Small intestine (tissue), 7 donors: ENCODE results near the gene GRHPR. TPM values are rescaled to one million over a fixed set of nuclear protein-coding genes. Genes with fewer than 3 reads are reported as not detected.

Experiments
- DNase-seq, 2 donors: peaks; one replicate each; pipeline versions ENCODE4 v3.0.0 to v3.0.0-alpha.2; 2013
- FAIRE-seq: peaks from 2 replicates; lab custom pipeline; 2012; peaks lifted over from hg19 to GRCh38; lab: Jason Lieb, UNC
- H3K27ac ChIP-seq, 3 donors: one replicate each; pipeline ENCODE4 v1.5.1; 2013; ENCODE audit warnings: low read length in 2 of 3, mild to moderate bottlenecking in 2 of 3, control low read depth in 1 of 3, inconsistent platforms in 1 of 3, low read depth in 1 of 3, moderate library complexity in 1 of 3
- H3K27me3 ChIP-seq, 3 donors: one replicate each; pipeline ENCODE4 v1.6.1; 2013; ENCODE audit warnings: low read length in 3 of 3, inconsistent platforms in 1 of 3; ENCODE audit not compliant: control insufficient read depth in 3 of 3, insufficient read depth in 3 of 3
- H3K36me3 ChIP-seq, 3 donors: one replicate each; pipeline ENCODE4 v1.6.1; 2013; ENCODE audit warnings: low read length in 3 of 3, inconsistent platforms in 1 of 3, low read depth in 1 of 3, mild to moderate bottlenecking in 1 of 3, moderate library complexity in 1 of 3; ENCODE audit not compliant: control insufficient read depth in 3 of 3, insufficient read depth in 2 of 3
- H3K4me1 ChIP-seq, 3 donors: one replicate each; pipeline ENCODE4 v1.6.1; 2013; ENCODE audit warnings: low read length in 2 of 3, inconsistent platforms in 1 of 3, low read depth in 1 of 3, mild to moderate bottlenecking in 1 of 3, moderate library complexity in 1 of 3; ENCODE audit not compliant: control insufficient read depth in 3 of 3, insufficient read depth in 2 of 3
- H3K4me3 ChIP-seq, 3 donors: one replicate each; pipeline ENCODE4 v1.5.1; 2013; ENCODE audit warnings: low read length in 3 of 3, control low read depth in 1 of 3, inconsistent platforms in 1 of 3, low read depth in 1 of 3, mild to moderate bottlenecking in 1 of 3, moderate library complexity in 1 of 3
- H3K9me3 ChIP-seq, 2 donors: one replicate each; pipeline ENCODE4 v1.6.1; 2013; ENCODE audit warnings: low read depth in 1 of 2, low read length in 1 of 2; ENCODE audit not compliant: control insufficient read depth in 2 of 2, insufficient read depth in 1 of 2
- WGBS, 3 donors: extraction: QIAGEN DNeasy Blood & Tissue Kit; methylation state at CpG; one replicate each; pipeline ENCODE4 v1.1.7; 2013; 5-methylcytosine and 5-hydroxymethylcytosine counted together
- polyA plus RNA-seq, 4 donors: library from polyadenylated mRNA; stranded (reverse) in 3 of 4; unstranded in 1 of 4; fragments of 200-250 nt in 3 of 4; fragments of 120-200 nt in 1 of 4; gene quantifications; one replicate each; pipeline versions ENCODE4 v1.2.1 to v1.2.3, GENCODE V29; 2013
- donor health status: healthy with polysubstance abuse.
- donor health status: control.
- donor health status: control.
- donor health status: Bipolar disorder and iron deficiency.
- donor health status: healthy.

The GRHPR gene
- polyA plus RNA-seq, 4 donors = 103 to 134 (median 123) TPM

- no peak for FAIRE-seq
- no peak overlapping the region for H3K4me3 ChIP-seq
- H3K4me1 ChIP-seq = peaks cover 0 to 15% (median 3%) of the 10 kb centered on the region in 3 donors
- peaks cover 4 to 92% (median 22%) of the 10 kb centered on the region in 3 donors for H3K36me3 ChIP-seq
- H3K27me3 ChIP-seq = no peaks in the 10 kb centered on the region
- DNase-seq = no peak
- no peaks in the 10 kb centered on the region for H3K9me3 ChIP-seq
- WGBS, 3 donors = 88 to 94% (median 91%) methylated on average over 17 of the region's 17 CpGs
- H3K27ac ChIP-seq = no peak overlapping the region
Observed at GRCh38 chr9:37429441-37430285, 7.2 kb downstream of the GRHPR start.

GRCh38 chr9:37430841-37431597, 8.5 kb downstream of the GRHPR start:
- no peak overlapping the region for H3K4me3 ChIP-seq
- H3K36me3 ChIP-seq = peaks cover 4 to 91% (median 24%) of the 10 kb centered on the region in 3 donors
- WGBS, 3 donors = 44 to 69% (median 52%) methylated on average over 13 to 14 of the region's 14 CpGs
- H3K27me3 ChIP-seq = no peaks in the 10 kb centered on the region
- FAIRE-seq (no peak), DNase-seq (peak; percentile 58 to 75)
- H3K27ac ChIP-seq = no peak overlapping the region
- H3K4me1 ChIP-seq = peaks cover 0 to 9% (median 0%) of the 10 kb centered on the region in 3 donors
- no peaks in the 10 kb centered on the region for H3K9me3 ChIP-seq

- no peak overlapping the region for H3K27ac ChIP-seq
- no peak for FAIRE-seq
- H3K27me3 ChIP-seq = no peaks in the 10 kb centered on the region
- peaks cover 0 to 9% (median 0%) of the 10 kb centered on the region in 3 donors for H3K4me1 ChIP-seq
- no peak overlapping the region for H3K4me3 ChIP-seq
- peaks cover 7 to 93% (median 22%) of the 10 kb centered on the region in 3 donors for H3K36me3 ChIP-seq
- no peaks in the 10 kb centered on the region for H3K9me3 ChIP-seq
- DNase-seq = no peak
- WGBS, 3 donors = 84 to 88% (median 87%) methylated on average over 6 of the region's 6 CpGs
Observed at GRCh38 chr9:37432020-37432419, 9.5 kb downstream of the GRHPR start.

GRCh38 chr9:37433867-37434371, 11.4 kb downstream of the GRHPR start:
- no peak for FAIRE-seq
- Histone ChIP-seq H3K27ac (no peak overlapping the region), H3K36me3 (peaks cover 9 to 88% (median 21%) of the 10 kb centered on the region in 3 donors), H3K9me3 (no peaks in the 10 kb centered on the region), H3K4me1 (peaks cover 0 to 18% (median 1%) of the 10 kb centered on the region in 3 donors), H3K4me3 (no peak overlapping the region), H3K27me3 (no peaks in the 10 kb centered on the region)
- no peak for DNase-seq
- WGBS, 3 donors = 69 to 89% (median 78%) methylated on average over 7 of the region's 7 CpGs

GRCh38 chr9:37436540-37436939, 14.0 kb downstream of the GRHPR start:
- DNase-seq = no peak
- Histone ChIP-seq H3K4me1 (peaks cover 0 to 9% (median 1%) of the 10 kb centered on the region in 3 donors), H3K27ac (no peak overlapping the region), H3K27me3 (no peaks in the 10 kb centered on the region), H3K9me3 (no peaks in the 10 kb centered on the region), H3K4me3 (no peak overlapping the region), H3K36me3 (peaks cover 9 to 78% (median 29%) of the 10 kb centered on the region in 3 donors)
- 94 to 99% (median 96%) methylated on average over 5 of the region's 5 CpGs for WGBS, 3 donors
- no peak for FAIRE-seq

- WGBS, 3 donors = 92 to 96% (median 93%) methylated on average over 6 of the region's 6 CpGs
- Histone ChIP-seq H3K4me1 (peaks cover 0 to 9% (median 1%) of the 10 kb centered on the region in 3 donors), H3K27ac (no peak overlapping the region), H3K9me3 (no peaks in the 10 kb centered on the region), H3K4me3 (no peak overlapping the region), H3K27me3 (no peaks in the 10 kb centered on the region), H3K36me3 (peaks cover 9 to 80% (median 34%) of the 10 kb centered on the region in 3 donors)
- no peak for FAIRE-seq
- no peak for DNase-seq
Observed at GRCh38 chr9:37437010-37437409, 14.5 kb downstream of the GRHPR start.

- no peak for DNase-seq
- 87 to 98% (median 93%) methylated on average over 4 of the region's 4 CpGs for WGBS, 3 donors
- FAIRE-seq = no peak
- H3K27me3 ChIP-seq = no peaks in the 10 kb centered on the region
- no peak overlapping the region for H3K4me3 ChIP-seq
- H3K9me3 ChIP-seq = no peaks in the 10 kb centered on the region
- H3K27ac ChIP-seq = peak overlapping the region in 1 of 3 donors; percentile 44
- H3K36me3 ChIP-seq = peaks cover 9 to 79% (median 36%) of the 10 kb centered on the region in 3 donors
- H3K4me1 ChIP-seq = peaks cover 0 to 9% (median 1%) of the 10 kb centered on the region in 3 donors
Observed at GRCh38 chr9:37437621-37438020, 15.1 kb downstream of the GRHPR start.

GRCh38 chr9:37438359-37438758, 15.9 kb downstream of the GRHPR start:
- Histone ChIP-seq H3K27me3 (no peaks in the 10 kb centered on the region), H3K9me3 (no peaks in the 10 kb centered on the region), H3K27ac (no peak overlapping the region), H3K36me3 (peaks cover 9 to 71% (median 36%) of the 10 kb centered on the region in 3 donors), H3K4me1 (peaks cover 0 to 9% (median 1%) of the 10 kb centered on the region in 3 donors), H3K4me3 (no peak overlapping the region)
- WGBS, 3 donors = 29 to 66% (median 46%) methylated on average over 3 of the region's 3 CpGs
- DNase-seq = peak; percentile 53 to 76
- FAIRE-seq = no peak
